GM19452 (cell line): ENCODE results near the gene DUSP22.
A peak's percentile ranks its signal among the peaks of the same experiment; 100 is the strongest.

ENCODE experiments used
- ATAC-seq: cut with Tn5 transposase; IDR thresholded peaks from one replicate; pipeline ENCODE4 v1.9.1; 2021; ENCODE audit not compliant: unreplicated experiment

DUSP22 gene

GRCh38 chr6:296151-297122, 4.2 kb downstream of the DUSP22 start:
- ATAC-seq, result peak; percentile 23

GRCh38 chr6:297571-298232, 5.4 kb downstream of the DUSP22 start:
- ATAC-seq, result no peak

- ATAC-seq, result no peak
Observed at GRCh38 chr6:298233-299103, 6.2 kb downstream of the DUSP22 start.

- no peak for ATAC-seq
Observed at GRCh38 chr6:299104-299980, 7.1 kb downstream of the DUSP22 start.

GRCh38 chr6:300026-300425, 7.7 kb downstream of the DUSP22 start:
- no peak for ATAC-seq

- ATAC-seq, result no peak
Observed at GRCh38 chr6:300494-301198, 8.4 kb downstream of the DUSP22 start.

- no peak for ATAC-seq
Observed at GRCh38 chr6:301526-301925, 9.2 kb downstream of the DUSP22 start.

GRCh38 chr6:301929-302705, 9.8 kb downstream of the DUSP22 start:
- no peak for ATAC-seq

GRCh38 chr6:302760-303159, 10.5 kb downstream of the DUSP22 start:
- no peak for ATAC-seq

GRCh38 chr6:303263-303662, 11.0 kb downstream of the DUSP22 start:
- ATAC-seq, result no peak

- ATAC-seq, result no peak
Observed at GRCh38 chr6:303948-304558, 11.8 kb downstream of the DUSP22 start.

- ATAC-seq, result no peak
Observed at GRCh38 chr6:304833-305370, 12.6 kb downstream of the DUSP22 start.

- ATAC-seq, result peak; percentile 85
Observed at GRCh38 chr6:305371-306206, 13.3 kb downstream of the DUSP22 start.

- no peak for ATAC-seq
Observed at GRCh38 chr6:306641-307061, 14.4 kb downstream of the DUSP22 start.

- ATAC-seq, result no peak
Observed at GRCh38 chr6:307065-307814, 15.0 kb downstream of the DUSP22 start.

GRCh38 chr6:307874-308273, 15.6 kb downstream of the DUSP22 start:
- no peak for ATAC-seq

- ATAC-seq, result no peak
Observed at GRCh38 chr6:308307-308706, 16.0 kb downstream of the DUSP22 start.
